Stimulated activated CD8-positive, alpha-beta memory T cell treated with anti-CD3 and anti-CD28 coated beads, Interleukin-12 subunit alpha, Interleukin-12 subunit beta, amount 100 ng/mL, for 24 hours (primary cell): Measurements from ENCODE around the gene FRMPD4.

ENCODE experiments used
- DNase-seq: peaks from one replicate; pipeline ENCODE4 v3.0.0-alpha.2; 2020; ENCODE audit errors: extremely low read depth

Gene FRMPD4

GRCh38 chrX:12367254-12367653, 229.0 kb downstream of the FRMPD4 start:
- DNase-seq: no peak

DNA sequence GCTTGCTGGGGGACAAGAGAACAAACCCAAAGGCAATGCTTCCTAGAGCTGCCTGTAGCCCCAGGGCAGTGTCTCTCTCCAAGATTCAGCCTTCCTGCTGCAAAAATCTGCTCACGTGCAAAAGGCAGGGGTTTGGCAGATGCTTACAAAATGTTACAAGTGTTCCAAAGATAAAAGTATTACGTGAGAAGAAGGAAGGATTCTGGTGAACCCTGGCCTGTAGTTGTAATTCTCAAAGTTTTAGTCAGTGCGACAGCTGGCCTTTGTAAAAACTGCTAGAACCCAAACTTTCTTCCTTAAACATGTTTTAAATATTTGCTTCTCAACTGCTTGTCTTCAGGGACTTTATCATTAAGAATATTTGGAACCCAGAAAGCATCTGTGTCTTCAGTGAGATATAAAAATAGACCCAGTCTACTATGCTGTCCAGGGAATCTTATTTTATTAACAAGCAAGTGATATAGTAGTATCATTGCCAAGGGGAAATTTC, 232.3 kb downstream of the FRMPD4 start:
- DNase-seq: no peak

- DNase-seq: no peak
Observed at GRCh38 chrX:12372111-12372510, 233.8 kb downstream of the FRMPD4 start.

DNA sequence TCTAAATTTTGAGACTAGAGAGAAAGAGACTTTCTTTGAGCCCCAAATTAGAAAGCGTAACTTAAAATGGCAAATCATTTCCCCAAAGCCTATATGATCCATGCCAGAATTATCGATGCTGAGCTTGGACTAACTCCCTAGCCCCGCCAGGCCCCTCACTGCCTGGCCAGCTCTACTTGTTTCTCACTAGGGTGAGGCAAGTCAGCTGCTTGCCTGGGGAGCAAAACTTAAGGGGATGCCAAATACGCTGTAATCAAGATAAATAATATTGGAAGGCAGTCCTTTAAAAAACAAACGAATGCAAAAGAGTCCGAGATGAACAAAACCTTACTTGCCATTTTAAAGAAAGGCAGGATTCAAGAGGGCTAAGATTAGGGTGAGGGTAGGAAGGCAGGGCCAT, 236.0 kb downstream of the FRMPD4 start:
- DNase-seq: no peak

DNA sequence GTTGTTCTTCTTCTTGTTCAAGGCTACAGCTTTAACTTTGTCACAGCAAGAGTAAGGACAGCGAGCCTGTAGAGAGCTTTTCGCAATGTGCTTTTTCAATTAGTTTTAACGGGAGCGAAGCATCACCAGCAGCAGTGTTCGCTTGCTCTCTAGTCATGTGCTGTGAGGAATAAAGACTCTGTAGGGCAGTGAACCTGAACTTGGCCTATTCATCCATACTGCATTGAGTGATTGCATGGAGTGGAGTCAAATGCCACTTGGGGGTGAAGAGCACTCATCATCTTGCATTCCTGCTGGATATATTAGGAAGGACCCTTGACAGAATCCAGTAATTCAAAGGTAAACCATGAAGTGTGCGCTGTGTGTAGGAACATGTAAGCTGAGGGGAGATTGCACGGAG, 240.0 kb downstream of the FRMPD4 start:
- DNase-seq: no peak

DNA sequence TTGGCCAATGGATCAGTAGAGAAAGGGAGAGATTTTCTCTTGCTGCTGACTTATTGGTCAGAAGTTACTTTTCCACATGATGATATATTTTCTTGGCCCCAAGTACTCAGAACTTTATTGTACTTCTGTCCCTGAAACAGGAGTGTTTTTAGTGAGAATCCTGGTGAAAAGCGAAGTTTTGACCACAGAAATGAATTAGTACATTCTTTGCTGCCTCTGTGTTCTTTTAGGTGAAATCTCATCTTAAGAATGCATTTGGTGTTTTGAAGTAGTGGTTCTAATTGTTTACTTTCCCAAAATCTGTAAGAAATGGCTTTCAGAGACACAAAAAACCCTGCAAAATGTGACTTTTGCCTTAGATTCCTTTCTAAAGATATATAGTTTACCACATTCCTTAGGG, 240.4 kb downstream of the FRMPD4 start:
- no peak for DNase-seq

GRCh38 chrX:12379671-12380070, 241.4 kb downstream of the FRMPD4 start:
- DNase-seq: no peak

GRCh38 chrX:12383196-12383595, 244.9 kb downstream of the FRMPD4 start:
- no peak for DNase-seq

- DNase-seq: no peak
Observed at GRCh38 chrX:12390301-12390700, 252.0 kb downstream of the FRMPD4 start.

DNA sequence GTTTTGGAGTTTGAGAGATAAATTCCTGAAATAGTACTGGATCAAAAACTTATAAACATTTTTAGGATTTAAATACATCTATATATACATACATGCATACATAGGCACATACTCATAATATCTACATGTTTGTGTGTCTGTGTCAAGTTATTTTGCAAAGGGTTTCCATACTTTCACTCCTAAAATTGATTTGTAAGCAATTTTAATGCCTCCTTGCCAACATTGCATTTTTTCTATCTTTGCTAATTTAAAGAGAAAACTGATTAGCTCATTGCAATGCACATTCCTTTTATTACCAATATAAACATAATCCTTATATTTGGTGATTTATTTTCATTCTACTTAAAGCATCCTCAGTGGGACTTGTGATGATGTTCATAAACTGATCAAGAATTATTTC, 258.3 kb downstream of the FRMPD4 start:
- no peak for DNase-seq

DNA sequence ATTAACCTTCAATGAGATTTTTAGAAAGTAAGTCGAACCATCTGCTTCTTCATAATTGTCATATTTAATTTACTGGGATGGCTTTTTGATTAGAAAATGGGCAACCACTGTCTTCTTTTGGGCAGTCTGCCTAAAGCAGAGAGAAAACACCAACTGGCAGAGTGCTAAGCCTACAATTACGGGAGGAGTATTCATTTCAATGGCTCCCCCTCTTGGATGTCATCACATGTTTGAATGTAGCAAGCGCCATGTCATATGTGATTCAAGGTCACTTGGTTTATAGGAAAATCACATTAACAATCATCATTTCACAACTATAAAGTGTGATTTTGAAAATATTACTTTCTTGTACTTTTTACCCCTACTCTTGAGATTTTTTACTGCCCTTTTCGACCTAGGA, 261.9 kb downstream of the FRMPD4 start:
- no peak for DNase-seq

DNA sequence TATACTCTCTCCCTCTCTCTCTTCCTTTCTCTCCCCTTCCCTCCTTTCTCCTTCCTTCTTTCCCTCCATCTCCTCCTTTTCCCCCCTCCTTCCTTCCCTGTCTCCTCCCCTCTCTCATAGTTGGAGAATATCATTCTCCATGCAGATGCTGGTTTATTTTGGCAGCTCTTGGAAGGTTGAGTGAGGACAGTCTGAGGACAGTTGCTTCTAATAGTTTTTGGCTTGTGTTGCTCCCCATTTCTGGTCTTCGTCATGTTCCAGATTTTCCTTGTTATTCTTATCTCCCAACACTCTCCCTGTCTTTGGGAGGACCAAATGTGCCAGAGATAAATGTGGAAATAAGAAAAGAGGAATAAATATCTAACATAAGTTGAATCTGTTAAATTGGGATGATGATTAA, 263.0 kb downstream of the FRMPD4 start:
- DNase-seq: no peak

- DNase-seq: no peak
Observed at GRCh38 chrX:12403474-12404082, 265.3 kb downstream of the FRMPD4 start.

GRCh38 chrX:12405306-12405705, 267.0 kb downstream of the FRMPD4 start:
- no peak for DNase-seq

DNA sequence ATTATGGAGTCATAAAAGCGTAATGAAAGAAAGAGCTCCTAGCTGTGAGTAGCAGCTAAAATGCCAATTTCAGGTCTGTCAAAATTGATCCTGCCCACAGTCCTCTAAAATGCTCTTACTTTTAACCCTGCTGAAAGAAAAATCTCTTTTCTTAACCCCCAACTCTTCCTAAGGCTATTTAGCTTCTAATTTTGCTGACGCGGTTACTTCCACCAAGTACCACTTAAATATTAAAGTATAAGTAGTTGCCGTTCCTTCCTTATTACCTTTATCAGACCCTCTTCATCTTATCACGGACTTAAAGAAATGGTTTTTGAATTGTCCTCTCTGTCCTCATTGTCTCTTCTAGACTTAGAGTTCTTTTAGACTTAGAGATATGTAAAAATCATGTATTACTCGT, 272.2 kb downstream of the FRMPD4 start:
- no peak for DNase-seq

GRCh38 chrX:12411831-12412230, 273.6 kb downstream of the FRMPD4 start:
- DNase-seq: no peak

DNA sequence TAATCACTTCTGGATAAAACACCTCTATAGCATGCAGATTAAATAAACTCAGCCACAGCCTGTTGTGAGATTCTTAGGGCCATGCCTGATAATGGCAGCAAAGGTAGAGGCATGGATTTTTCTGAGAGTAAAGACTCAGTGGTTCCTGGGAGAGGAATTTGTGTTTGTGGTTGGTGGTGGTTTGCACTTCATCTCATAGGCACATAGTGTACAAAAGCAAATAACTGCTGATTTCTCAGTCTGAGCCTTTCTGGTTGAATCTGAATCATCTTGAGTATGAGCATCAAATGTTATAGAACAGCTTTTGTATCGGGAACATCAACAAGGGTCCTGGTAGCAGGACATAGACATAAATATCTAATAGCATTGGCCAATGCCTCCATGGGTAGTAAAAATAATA, 274.3 kb downstream of the FRMPD4 start:
- no peak for DNase-seq

- DNase-seq: no peak
Observed at GRCh38 chrX:12419591-12419990, 281.3 kb downstream of the FRMPD4 start.

GRCh38 chrX:12421918-12422317, 283.6 kb downstream of the FRMPD4 start:
- DNase-seq: no peak

DNA sequence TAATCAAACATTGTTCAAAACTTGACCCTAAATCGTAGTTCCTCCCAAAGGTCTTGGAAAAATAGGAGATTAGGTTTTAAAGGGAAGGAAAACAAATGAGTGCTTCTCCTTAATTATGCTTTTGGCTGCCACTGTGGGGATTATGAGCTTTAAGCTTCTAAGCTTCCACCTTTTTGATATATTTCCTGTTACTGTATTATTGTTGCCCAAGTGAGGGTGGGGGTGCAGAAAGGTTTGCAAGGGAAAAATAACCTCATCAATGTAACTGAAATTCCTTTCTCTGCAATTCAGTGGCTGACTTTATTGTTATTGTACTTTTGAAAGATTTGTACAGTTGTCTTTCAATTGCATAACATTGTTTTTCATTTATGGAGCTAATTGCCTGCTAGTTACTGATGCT, 285.1 kb downstream of the FRMPD4 start:
- no peak for DNase-seq

GRCh38 chrX:12425496-12425895, 287.2 kb downstream of the FRMPD4 start:
- no peak for DNase-seq

- no peak for DNase-seq
Observed at GRCh38 chrX:12426420-12426819, 288.1 kb downstream of the FRMPD4 start.

- no peak for DNase-seq
Observed at GRCh38 chrX:12434493-12434892, 296.2 kb downstream of the FRMPD4 start.

GRCh38 chrX:12439416-12439815, 301.1 kb downstream of the FRMPD4 start:
- DNase-seq: no peak
